Activated naive CD8-positive, alpha-beta T cell treated with anti-CD3 and anti-CD28 coated beads, Interleukin-2, amount 50 U/mL, for 24 hours (primary cell): ENCODE results near the gene TMEM135.

Experiments
- ATAC-seq: fragments of 150-1000 bp; cut with Tn5 transposase; one replicate; pipeline ENCODE4 v1.10.0; 2021
- DNase-seq: peaks from one replicate; pipeline ENCODE4 v3.0.0; 2021
- H3K27ac Mint-ChIP-seq: one replicate; pipeline ENCODE4 v1.8.0; 2021; ENCODE audit warnings: mild to moderate bottlenecking, mixed read lengths
- H3K27me3 Mint-ChIP-seq: one replicate; pipeline ENCODE4 v1.8.0; 2021; ENCODE audit warnings: mixed read lengths
- H3K36me3 Mint-ChIP-seq: one replicate; pipeline ENCODE4 v1.8.0; 2021; ENCODE audit warnings: low read depth, mixed read lengths
- H3K4me1 Mint-ChIP-seq: one replicate; pipeline ENCODE4 v1.8.0; 2021; ENCODE audit warnings: mixed read lengths
- H3K4me3 Mint-ChIP-seq: one replicate; pipeline ENCODE4 v1.8.0; 2021; ENCODE audit warnings: mild to moderate bottlenecking, moderate library complexity, mixed read lengths
- H3K9me3 Mint-ChIP-seq: one replicate; pipeline ENCODE4 v1.8.0; 2021; ENCODE audit warnings: mixed read lengths

Gene TMEM135

GRCh38 chr11:87198266-87198881 is 160.6 kb downstream of the TMEM135 start:
- Mint-ChIP-seq H3K36me3 (peaks cover 8% of the 10 kb centered on the region), H3K27ac (no peak overlapping the region), H3K4me1 (peaks cover 1% of the 10 kb centered on the region), H3K27me3 (no peaks in the 10 kb centered on the region), H3K4me3 (no peak overlapping the region), H3K9me3 (peaks cover 5% of the 10 kb centered on the region)
- ATAC-seq: no peak
- DNase-seq: no peak

- Mint-ChIP-seq H3K9me3 (peaks cover 5% of the 10 kb centered on the region), H3K27me3 (no peaks in the 10 kb centered on the region), H3K36me3 (peaks cover 10% of the 10 kb centered on the region), H3K4me1 (peaks cover 1% of the 10 kb centered on the region), H3K27ac (no peak overlapping the region), H3K4me3 (no peak overlapping the region)
- no peak for DNase-seq
- ATAC-seq: no peak
Observed at GRCh38 chr11:87201376-87201775, 163.6 kb downstream of the TMEM135 start.

- H3K27ac Mint-ChIP-seq: no peak overlapping the region
- DNase-seq: no peak
- H3K4me3 Mint-ChIP-seq: no peak overlapping the region
Observed at GRCh38 chr11:87203907-87204602, 166.3 kb downstream of the TMEM135 start.

GRCh38 chr11:87212891-87213290 is 175.2 kb downstream of the TMEM135 start:
- H3K4me1 Mint-ChIP-seq: peaks cover 11% of the 10 kb centered on the region
- no peak overlapping the region for H3K4me3 Mint-ChIP-seq
- H3K36me3 Mint-ChIP-seq: peaks cover 6% of the 10 kb centered on the region

More at GRCh38 chr11:87203907-87204602, 166.3 kb downstream of the TMEM135 start:
- Mint-ChIP-seq H3K27me3 (no peaks in the 10 kb centered on the region), H3K9me3 (peaks cover 13% of the 10 kb centered on the region), H3K4me1 (peaks cover 1% of the 10 kb centered on the region), H3K36me3 (peaks cover 14% of the 10 kb centered on the region)
- no peak for ATAC-seq

GRCh38 chr11:87213444-87213843 is 175.7 kb downstream of the TMEM135 start:
- no peak for ATAC-seq
- no peak overlapping the region for H3K4me3 Mint-ChIP-seq

More at GRCh38 chr11:87212891-87213290, 175.2 kb downstream of the TMEM135 start:
- no peaks in the 10 kb centered on the region for H3K27me3 Mint-ChIP-seq
- DNase-seq: no peak
- no peak overlapping the region for H3K27ac Mint-ChIP-seq
- no peak for ATAC-seq
- H3K9me3 Mint-ChIP-seq: peaks cover 18% of the 10 kb centered on the region

GRCh38 chr11:87215236-87215635 is 177.5 kb downstream of the TMEM135 start:
- ATAC-seq (no peak), DNase-seq (no peak)
- Mint-ChIP-seq H3K9me3 (peaks cover 8% of the 10 kb centered on the region), H3K27me3 (no peaks in the 10 kb centered on the region), H3K27ac (no peak overlapping the region), H3K4me3 (no peak overlapping the region), H3K4me1 (peaks cover 13% of the 10 kb centered on the region), H3K36me3 (peaks cover 3% of the 10 kb centered on the region)

More at GRCh38 chr11:87213444-87213843, 175.7 kb downstream of the TMEM135 start:
- Mint-ChIP-seq H3K4me1 (peaks cover 11% of the 10 kb centered on the region), H3K36me3 (peaks cover 6% of the 10 kb centered on the region), H3K27ac (no peak overlapping the region), H3K9me3 (peaks cover 14% of the 10 kb centered on the region), H3K27me3 (no peaks in the 10 kb centered on the region)
- DNase-seq: no peak

GRCh38 chr11:87219266-87219665 is 181.5 kb downstream of the TMEM135 start:
- Mint-ChIP-seq H3K9me3 (no peaks in the 10 kb centered on the region), H3K27me3 (no peaks in the 10 kb centered on the region), H3K27ac (no peak overlapping the region), H3K4me3 (no peak overlapping the region), H3K36me3 (peaks cover 2% of the 10 kb centered on the region), H3K4me1 (peaks cover 2% of the 10 kb centered on the region)
- ATAC-seq: no peak
- DNase-seq: no peak

GRCh38 chr11:87223816-87224215 is 186.1 kb downstream of the TMEM135 start:
- no peak for DNase-seq
- Mint-ChIP-seq H3K4me1 (peaks cover 2% of the 10 kb centered on the region), H3K27me3 (no peaks in the 10 kb centered on the region), H3K36me3 (peaks cover 2% of the 10 kb centered on the region), H3K9me3 (peaks cover 6% of the 10 kb centered on the region), H3K27ac (no peak overlapping the region), H3K4me3 (no peak overlapping the region)
- ATAC-seq: no peak

GRCh38 chr11:87224486-87224885 is 186.8 kb downstream of the TMEM135 start:
- ATAC-seq (no peak), DNase-seq (no peak)
- H3K9me3 Mint-ChIP-seq: peaks cover 8% of the 10 kb centered on the region
- no peaks in the 10 kb centered on the region for H3K4me1 Mint-ChIP-seq
- peaks cover 2% of the 10 kb centered on the region for H3K36me3 Mint-ChIP-seq
- H3K4me3 Mint-ChIP-seq: no peak overlapping the region
- no peaks in the 10 kb centered on the region for H3K27me3 Mint-ChIP-seq
- H3K27ac Mint-ChIP-seq: no peak overlapping the region

- peaks cover 19% of the 10 kb centered on the region for H3K36me3 Mint-ChIP-seq
Observed at GRCh38 chr11:87228820-87229219, 191.1 kb downstream of the TMEM135 start.

GRCh38 chr11:87230995-87231394 is 193.3 kb downstream of the TMEM135 start:
- no peak overlapping the region for H3K27ac Mint-ChIP-seq
- DNase-seq: no peak
- no peak for ATAC-seq
- peaks cover 37% of the 10 kb centered on the region for H3K9me3 Mint-ChIP-seq
- no peaks in the 10 kb centered on the region for H3K4me1 Mint-ChIP-seq
- peaks cover 19% of the 10 kb centered on the region for H3K36me3 Mint-ChIP-seq
- no peak overlapping the region for H3K4me3 Mint-ChIP-seq
- H3K27me3 Mint-ChIP-seq: no peaks in the 10 kb centered on the region

More at GRCh38 chr11:87228820-87229219, 191.1 kb downstream of the TMEM135 start:
- no peak overlapping the region for H3K27ac Mint-ChIP-seq
- no peaks in the 10 kb centered on the region for H3K27me3 Mint-ChIP-seq
- no peak overlapping the region for H3K4me3 Mint-ChIP-seq
- H3K4me1 Mint-ChIP-seq: no peaks in the 10 kb centered on the region
- peaks cover 37% of the 10 kb centered on the region for H3K9me3 Mint-ChIP-seq
- DNase-seq (no peak), ATAC-seq (no peak)

- H3K4me3 Mint-ChIP-seq: no peak overlapping the region
- H3K9me3 Mint-ChIP-seq: peaks cover 37% of the 10 kb centered on the region
- DNase-seq: no peak
- no peak for ATAC-seq
- no peaks in the 10 kb centered on the region for H3K4me1 Mint-ChIP-seq
- no peaks in the 10 kb centered on the region for H3K27me3 Mint-ChIP-seq
- no peak overlapping the region for H3K27ac Mint-ChIP-seq
- H3K36me3 Mint-ChIP-seq: peaks cover 19% of the 10 kb centered on the region
Observed at GRCh38 chr11:87232320-87232719, 194.6 kb downstream of the TMEM135 start.

GRCh38 chr11:87235366-87235765 is 197.6 kb downstream of the TMEM135 start:
- no peaks in the 10 kb centered on the region for H3K27me3 Mint-ChIP-seq
- no peak for DNase-seq
- no peak overlapping the region for H3K27ac Mint-ChIP-seq
- no peak for ATAC-seq
- peaks cover 23% of the 10 kb centered on the region for H3K9me3 Mint-ChIP-seq
- no peaks in the 10 kb centered on the region for H3K4me1 Mint-ChIP-seq
- H3K4me3 Mint-ChIP-seq: no peak overlapping the region
- peaks cover 21% of the 10 kb centered on the region for H3K36me3 Mint-ChIP-seq

GRCh38 chr11:87236368-87236767 is 198.6 kb downstream of the TMEM135 start:
- Mint-ChIP-seq H3K9me3 (peaks cover 15% of the 10 kb centered on the region), H3K27ac (no peak overlapping the region), H3K4me3 (no peak overlapping the region), H3K27me3 (no peaks in the 10 kb centered on the region), H3K4me1 (no peaks in the 10 kb centered on the region), H3K36me3 (peaks cover 16% of the 10 kb centered on the region)
- ATAC-seq (no peak), DNase-seq (no peak)

GRCh38 chr11:87239001-87239400 is 201.3 kb downstream of the TMEM135 start:
- no peak for DNase-seq
- Mint-ChIP-seq H3K9me3 (peaks cover 5% of the 10 kb centered on the region), H3K4me3 (no peak overlapping the region), H3K27me3 (no peaks in the 10 kb centered on the region), H3K27ac (no peak overlapping the region), H3K4me1 (no peaks in the 10 kb centered on the region), H3K36me3 (peaks cover 5% of the 10 kb centered on the region)
- no peak for ATAC-seq
